GM13976 (cell line): ENCODE results near the gene CLSTN2.

Source experiments
- DNase-seq: peaks from one replicate; pipeline ENCODE4 v3.0.0; 2012; ENCODE audit warnings: low spot score
- in situ Hi-C: fragments of 300-500 bp; cut with MboI; formaldehyde crosslinking; loops from one replicate; pipeline ENCODE4 v1.12.0; 2022; ENCODE audit warnings: low sequenced_read_pairs, mixed read lengths, inconsistent platforms; ENCODE audit not compliant: unreplicated experiment
- TF ChIP-seq, protein P1 (sequence below): IDR thresholded peaks from 2 replicates; pipeline ENCODE4 v1.5.1; 2012; ENCODE audit warnings: borderline replicate concordance, mild to moderate bottlenecking; ENCODE audit not compliant: insufficient read depth; ENCODE audit errors: extremely low read depth, missing control alignments, control extremely low read depth

CLSTN2 gene

DNA sequence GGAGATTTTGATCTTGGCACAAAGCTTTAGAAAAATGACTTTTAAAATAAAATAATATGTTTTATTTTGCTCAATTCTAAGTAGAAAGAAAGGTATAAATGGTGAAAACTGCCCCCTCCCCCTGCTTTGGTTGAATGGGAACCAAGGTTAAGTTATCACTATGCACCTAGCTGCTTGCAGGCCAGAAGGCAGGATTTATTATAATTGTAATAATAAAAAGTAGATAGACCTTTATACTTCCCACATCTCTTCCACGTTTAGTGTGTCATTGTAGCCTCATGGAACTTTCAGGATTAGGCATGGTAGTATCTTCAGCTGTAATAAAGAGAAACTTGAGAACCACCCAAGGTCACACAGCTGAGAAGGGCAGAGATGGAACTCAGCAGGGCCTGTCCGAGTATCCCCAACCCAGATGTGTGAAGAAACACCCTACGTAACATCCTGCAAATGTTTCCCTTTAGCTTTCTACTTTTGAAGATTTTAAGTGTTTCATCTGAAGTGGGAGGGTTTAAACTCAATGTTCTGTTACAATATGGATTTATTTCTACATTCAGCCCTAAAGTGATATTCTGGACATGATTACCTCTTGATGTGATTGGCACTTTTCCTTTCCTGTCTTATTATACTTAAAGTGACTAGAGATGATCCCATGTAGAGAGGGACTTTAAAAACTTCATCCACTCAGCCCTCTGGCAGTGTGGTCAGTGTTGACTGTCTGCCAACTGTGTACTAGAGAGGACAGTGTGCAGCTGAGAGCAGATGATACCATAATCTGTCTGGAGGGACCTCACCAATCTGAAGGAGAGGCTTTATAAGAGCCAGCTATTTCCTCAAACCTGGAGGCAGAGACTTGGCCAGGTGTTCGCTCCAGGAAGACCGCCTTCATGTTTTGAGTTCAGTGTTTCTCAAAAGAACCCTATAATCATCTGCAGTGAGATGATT is 460.4 kb downstream of the CLSTN2 start:
- TF ChIP-seq, protein P1, sequence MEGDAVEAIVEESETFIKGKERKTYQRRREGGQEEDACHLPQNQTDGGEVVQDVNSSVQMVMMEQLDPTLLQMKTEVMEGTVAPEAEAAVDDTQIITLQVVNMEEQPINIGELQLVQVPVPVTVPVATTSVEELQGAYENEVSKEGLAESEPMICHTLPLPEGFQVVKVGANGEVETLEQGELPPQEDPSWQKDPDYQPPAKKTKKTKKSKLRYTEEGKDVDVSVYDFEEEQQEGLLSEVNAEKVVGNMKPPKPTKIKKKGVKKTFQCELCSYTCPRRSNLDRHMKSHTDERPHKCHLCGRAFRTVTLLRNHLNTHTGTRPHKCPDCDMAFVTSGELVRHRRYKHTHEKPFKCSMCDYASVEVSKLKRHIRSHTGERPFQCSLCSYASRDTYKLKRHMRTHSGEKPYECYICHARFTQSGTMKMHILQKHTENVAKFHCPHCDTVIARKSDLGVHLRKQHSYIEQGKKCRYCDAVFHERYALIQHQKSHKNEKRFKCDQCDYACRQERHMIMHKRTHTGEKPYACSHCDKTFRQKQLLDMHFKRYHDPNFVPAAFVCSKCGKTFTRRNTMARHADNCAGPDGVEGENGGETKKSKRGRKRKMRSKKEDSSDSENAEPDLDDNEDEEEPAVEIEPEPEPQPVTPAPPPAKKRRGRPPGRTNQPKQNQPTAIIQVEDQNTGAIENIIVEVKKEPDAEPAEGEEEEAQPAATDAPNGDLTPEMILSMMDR, result no peak
- in situ Hi-C loops, result no loop called here
- no peak for DNase-seq

DNA sequence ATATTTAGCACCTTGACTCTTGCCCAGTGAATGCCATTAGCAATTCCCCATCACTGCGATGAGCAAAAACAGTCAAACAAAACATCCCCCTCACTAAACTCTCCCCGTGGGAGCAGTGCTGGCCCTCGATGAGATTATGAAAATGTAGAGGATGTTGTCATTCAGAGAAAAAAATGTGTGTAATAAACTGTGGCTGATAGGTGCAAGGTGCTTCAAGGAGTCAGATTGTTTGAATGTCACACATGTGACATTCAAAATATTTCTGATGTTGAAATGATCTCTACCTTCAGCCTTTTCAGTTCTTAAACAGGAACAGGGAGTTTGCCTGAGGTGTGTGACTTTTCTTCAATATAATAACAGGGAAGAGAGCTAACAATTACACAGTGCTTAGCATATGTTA is 461.1 kb downstream of the CLSTN2 start:
- in situ Hi-C loops, result no loop called here
- no peak for DNase-seq
- TF ChIP-seq, protein P1, result no peak

DNA sequence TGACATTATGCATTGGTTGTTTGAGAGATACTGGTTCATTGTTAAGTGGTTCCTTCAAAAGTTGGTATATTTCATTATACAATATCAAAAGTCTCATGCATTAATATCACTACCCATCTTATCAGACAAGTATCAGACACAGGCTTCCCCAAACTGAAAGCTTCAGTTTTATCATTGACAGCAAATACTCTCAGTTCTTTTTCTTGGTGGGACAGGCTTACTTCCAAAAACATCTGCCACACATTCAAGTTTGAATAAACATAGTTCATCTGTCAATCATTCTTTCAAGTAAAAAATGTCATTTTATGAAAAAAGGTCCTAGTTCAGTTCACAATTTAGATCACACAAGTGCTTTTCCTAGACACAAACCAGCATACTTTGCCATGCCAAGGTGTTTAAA is 462.9 kb downstream of the CLSTN2 start:
- in situ Hi-C loops, result no loop called here
- TF ChIP-seq, protein P1, result no peak
- DNase-seq, result no peak

DNA sequence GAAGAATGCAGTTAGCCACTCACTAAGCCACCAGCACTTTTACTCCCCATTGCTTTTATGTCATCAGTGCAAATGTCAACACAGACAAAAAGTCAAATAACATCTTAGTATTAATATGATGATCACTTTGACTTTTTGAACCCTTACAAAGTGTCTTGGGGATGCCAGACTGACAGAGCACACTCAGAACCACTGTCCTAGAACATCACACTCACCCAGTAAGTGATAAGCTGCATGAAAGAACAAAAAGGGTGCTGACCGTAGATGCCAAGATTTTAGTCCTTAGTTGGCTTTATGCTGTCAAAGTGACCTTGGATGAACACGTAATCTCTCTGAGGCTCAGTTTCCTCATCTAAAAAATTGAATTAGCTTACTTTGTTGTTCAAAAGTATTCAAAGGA is 463.4 kb downstream of the CLSTN2 start:
- TF ChIP-seq, protein P1, result no peak
- in situ Hi-C loops, result no loop called here
- DNase-seq, result no peak

DNA sequence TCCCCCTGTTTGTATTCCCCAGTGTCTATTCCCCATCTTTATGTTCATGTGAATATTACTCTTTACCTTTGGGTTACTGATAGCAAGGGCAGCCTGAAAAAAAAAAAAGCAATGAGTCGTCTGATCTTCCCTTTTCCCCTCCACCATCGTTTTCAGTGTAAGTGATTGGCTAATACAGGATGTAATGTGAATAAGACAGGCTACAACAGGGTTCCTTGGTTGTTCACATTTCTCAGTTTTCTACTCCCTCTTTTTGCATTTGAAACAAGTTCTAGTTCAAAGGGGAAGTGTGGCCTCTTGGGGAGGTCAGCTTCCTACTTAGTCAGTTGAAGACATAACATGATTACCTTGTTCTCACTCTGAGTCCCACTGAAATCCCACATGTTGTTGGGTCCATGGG is 464.9 kb downstream of the CLSTN2 start:
- TF ChIP-seq, protein P1, result no peak
- no peak for DNase-seq
- in situ Hi-C loops, result no loop called here

DNA sequence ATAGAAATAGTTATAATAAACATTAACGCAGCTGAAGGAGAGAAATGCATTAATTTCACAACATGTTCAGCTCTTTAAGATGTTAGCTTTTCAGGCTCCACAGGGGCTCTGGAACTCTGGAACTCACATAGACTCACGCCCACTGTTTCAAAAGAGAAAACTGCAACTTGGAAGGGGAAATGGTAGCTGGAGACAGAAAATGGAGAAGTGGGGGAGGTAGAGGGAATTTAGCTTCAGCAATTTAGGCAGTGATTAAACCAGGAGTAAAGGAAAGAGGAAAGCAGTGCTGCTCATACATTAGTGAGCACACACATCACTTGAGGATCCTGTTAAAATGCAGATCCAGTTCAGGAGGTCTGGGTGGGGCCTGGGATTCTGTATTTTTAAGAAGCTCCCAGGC is 468.1 kb downstream of the CLSTN2 start:
- DNase-seq, result no peak
- in situ Hi-C loops, result no loop called here
- TF ChIP-seq, protein P1, result no peak
